ENCODE results near the gene PHF12. TPM values are rescaled to one million over a fixed set of nuclear protein-coding genes. Genes with fewer than 3 reads are reported as not detected.

Gene PHF12
- total RNA-seq, 1 experiment from 2014 or later = 35.7 TPM

DNA sequence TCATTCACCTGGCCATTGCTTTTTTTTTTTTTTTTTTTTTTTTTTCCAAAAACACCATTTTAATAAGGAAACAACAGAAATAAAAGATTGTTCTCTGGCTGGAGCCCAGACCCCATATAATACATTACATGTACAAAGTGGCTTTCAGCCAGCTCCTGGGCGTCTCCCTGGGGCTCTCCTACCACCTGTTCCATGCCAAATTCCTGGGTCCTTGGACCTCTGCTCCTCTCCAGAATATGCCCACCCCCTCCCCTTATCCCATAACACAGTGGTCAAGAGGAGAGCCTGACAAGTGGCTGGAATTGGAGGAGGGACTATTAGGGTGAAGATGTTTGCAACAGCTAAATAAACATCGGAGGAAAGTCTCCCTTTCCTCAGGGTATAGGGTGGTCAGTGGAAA lies 3.6 kb upstream of the PHF12 start:
- no peaks in the 10 kb centered on the region for H3K36me3 ChIP-seq (ENCODE audit: control insufficient read depth in 1 of 2, insufficient read depth in 2 of 2, low read length in 2 of 2)
- DNase-seq (ENCODE audit: low read depth, low spot score) (no peak), ATAC-seq (no peak)
- no peak overlapping the region for H2AFZ ChIP-seq (ENCODE audit: low read depth, low read length, poor library complexity, severe bottlenecking)
- no peak overlapping the region for H3K4me3 ChIP-seq (replicated peaks in 1 of 2; ENCODE audit: low read depth in 1 of 2, low read length in 2 of 2)
- H3K4me2 ChIP-seq (ENCODE audit: low read length) = no peak overlapping the region
- peaks cover 10% of the 10 kb centered on the region for H3K79me2 ChIP-seq (ENCODE audit: insufficient read depth, low read length)
- H3K9me2 ChIP-seq (ENCODE audit: insufficient read depth) = no peaks in the 10 kb centered on the region
- intact Hi-C loops (cut with micrococcal nuclease) = no loop called here
- CTCF ChIA-PET = interaction anchor here (4.0 kb wide), 1 partner anchor 9 kb away, joined by 68 read pairs; no protein-coding TSS in a partner anchor
- H3K9me3 ChIP-seq (ENCODE audit: control insufficient read depth in 1 of 2, insufficient read depth in 1 of 2, low read depth in 1 of 2, low read length in 2 of 2) = no peaks in the 10 kb centered on the region
- H4K20me1 ChIP-seq (ENCODE audit: insufficient read depth) = no peaks in the 10 kb centered on the region
- BruUV-seq (replicated peaks) = no TSS peak
- peaks cover 7 to 16% of the 10 kb centered on the region in 2 experiments; a peak in 3 of 4 replicates for H3K4me1 ChIP-seq (ENCODE audit: control insufficient read depth in 1 of 2, insufficient read depth in 2 of 2, low read length in 2 of 2)
- no peak overlapping the region for H3K9ac ChIP-seq (ENCODE audit: low read length)
- no peak overlapping the region for H3K27ac ChIP-seq (ENCODE audit: low read depth, low read length)
- TF ChIP-seq ATF3 (IDR thresholded peaks at IDR 0.05) = no peak
- TF ChIP-seq, protein P1, sequence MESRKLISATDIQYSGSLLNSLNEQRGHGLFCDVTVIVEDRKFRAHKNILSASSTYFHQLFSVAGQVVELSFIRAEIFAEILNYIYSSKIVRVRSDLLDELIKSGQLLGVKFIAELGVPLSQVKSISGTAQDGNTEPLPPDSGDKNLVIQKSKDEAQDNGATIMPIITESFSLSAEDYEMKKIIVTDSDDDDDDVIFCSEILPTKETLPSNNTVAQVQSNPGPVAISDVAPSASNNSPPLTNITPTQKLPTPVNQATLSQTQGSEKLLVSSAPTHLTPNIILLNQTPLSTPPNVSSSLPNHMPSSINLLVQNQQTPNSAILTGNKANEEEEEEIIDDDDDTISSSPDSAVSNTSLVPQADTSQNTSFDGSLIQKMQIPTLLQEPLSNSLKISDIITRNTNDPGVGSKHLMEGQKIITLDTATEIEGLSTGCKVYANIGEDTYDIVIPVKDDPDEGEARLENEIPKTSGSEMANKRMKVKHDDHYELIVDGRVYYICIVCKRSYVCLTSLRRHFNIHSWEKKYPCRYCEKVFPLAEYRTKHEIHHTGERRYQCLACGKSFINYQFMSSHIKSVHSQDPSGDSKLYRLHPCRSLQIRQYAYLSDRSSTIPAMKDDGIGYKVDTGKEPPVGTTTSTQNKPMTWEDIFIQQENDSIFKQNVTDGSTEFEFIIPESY (IDR thresholded peaks at IDR 0.05; ENCODE audit: extremely low read depth, insufficient replicate concordance, low read length) = no peak
- TF ChIP-seq, protein P2, sequence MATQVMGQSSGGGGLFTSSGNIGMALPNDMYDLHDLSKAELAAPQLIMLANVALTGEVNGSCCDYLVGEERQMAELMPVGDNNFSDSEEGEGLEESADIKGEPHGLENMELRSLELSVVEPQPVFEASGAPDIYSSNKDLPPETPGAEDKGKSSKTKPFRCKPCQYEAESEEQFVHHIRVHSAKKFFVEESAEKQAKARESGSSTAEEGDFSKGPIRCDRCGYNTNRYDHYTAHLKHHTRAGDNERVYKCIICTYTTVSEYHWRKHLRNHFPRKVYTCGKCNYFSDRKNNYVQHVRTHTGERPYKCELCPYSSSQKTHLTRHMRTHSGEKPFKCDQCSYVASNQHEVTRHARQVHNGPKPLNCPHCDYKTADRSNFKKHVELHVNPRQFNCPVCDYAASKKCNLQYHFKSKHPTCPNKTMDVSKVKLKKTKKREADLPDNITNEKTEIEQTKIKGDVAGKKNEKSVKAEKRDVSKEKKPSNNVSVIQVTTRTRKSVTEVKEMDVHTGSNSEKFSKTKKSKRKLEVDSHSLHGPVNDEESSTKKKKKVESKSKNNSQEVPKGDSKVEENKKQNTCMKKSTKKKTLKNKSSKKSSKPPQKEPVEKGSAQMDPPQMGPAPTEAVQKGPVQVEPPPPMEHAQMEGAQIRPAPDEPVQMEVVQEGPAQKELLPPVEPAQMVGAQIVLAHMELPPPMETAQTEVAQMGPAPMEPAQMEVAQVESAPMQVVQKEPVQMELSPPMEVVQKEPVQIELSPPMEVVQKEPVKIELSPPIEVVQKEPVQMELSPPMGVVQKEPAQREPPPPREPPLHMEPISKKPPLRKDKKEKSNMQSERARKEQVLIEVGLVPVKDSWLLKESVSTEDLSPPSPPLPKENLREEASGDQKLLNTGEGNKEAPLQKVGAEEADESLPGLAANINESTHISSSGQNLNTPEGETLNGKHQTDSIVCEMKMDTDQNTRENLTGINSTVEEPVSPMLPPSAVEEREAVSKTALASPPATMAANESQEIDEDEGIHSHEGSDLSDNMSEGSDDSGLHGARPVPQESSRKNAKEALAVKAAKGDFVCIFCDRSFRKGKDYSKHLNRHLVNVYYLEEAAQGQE (IDR thresholded peaks at IDR 0.05; ENCODE audit: low read depth) = no peak
- TF ChIP-seq FOSL1 (IDR thresholded peaks at IDR 0.05; ENCODE audit: low read depth) = no peak
- no peak for TF ChIP-seq CEBPB (IDR thresholded peaks at IDR 0.05; ENCODE audit: low read depth)
- TF ChIP-seq ZNF274 (IDR thresholded peaks at IDR 0.05; ENCODE audit: low read depth, low read length) = no peak
- no peak for TF ChIP-seq EZH2phosphoT487 (IDR thresholded peaks at IDR 0.05; ENCODE audit: borderline replicate concordance)
- no peak for TF ChIP-seq POLR2A (IDR thresholded peaks at IDR 0.05; ENCODE audit: borderline replicate concordance, extremely low read depth, insufficient read depth, insufficient read length)
- no peak for TF ChIP-seq SRF (IDR thresholded peaks at IDR 0.05; ENCODE audit: low read depth)
- no peak for TF ChIP-seq ELF1 (IDR thresholded peaks at IDR 0.05; ENCODE audit: borderline replicate concordance, low read depth)
- TF ChIP-seq POLR2AphosphoS5 (IDR thresholded peaks at IDR 0.05; ENCODE audit: low read depth, low read length) = no peak
- no peak for TF ChIP-seq RAD21 (IDR thresholded peaks at IDR 0.05; ENCODE audit: low read depth)
- RAD21 ChIA-PET (ENCODE audit: low non-redundant PET in 1 of 2, low total read pairs in 2 of 2, uncharacterized antibody in 2 of 2, unreplicated experiment in 2 of 2) = no interaction called here
- H3K27me3 ChIP-seq (ENCODE audit: insufficient read depth, low read length) = no peaks in the 10 kb centered on the region
- POLR2A ChIA-PET = no interaction called here
